Retinal pigment epithelial cell (primary cell): ENCODE measurements around the gene PSMB2.

Experiments used
- DNase-seq: peaks from one replicate; pipeline ENCODE4 v3.0.0-alpha.2; 2010; ENCODE audit warnings: low read depth
- H3K4me3 ChIP-seq: 2 replicates; pipeline ENCODE4 v1.5.1; 2011; ENCODE audit warnings: mild to moderate bottlenecking, low read length, control low read depth, moderate library complexity
- TF ChIP-seq, protein P1 (sequence below): conservative IDR thresholded peaks from 2 replicates; pipeline ENCODE4 v1.5.1; 2011; ENCODE audit warnings: low read depth, low read length, control low read depth, inconsistent platforms

Gene PSMB2

DNA sequence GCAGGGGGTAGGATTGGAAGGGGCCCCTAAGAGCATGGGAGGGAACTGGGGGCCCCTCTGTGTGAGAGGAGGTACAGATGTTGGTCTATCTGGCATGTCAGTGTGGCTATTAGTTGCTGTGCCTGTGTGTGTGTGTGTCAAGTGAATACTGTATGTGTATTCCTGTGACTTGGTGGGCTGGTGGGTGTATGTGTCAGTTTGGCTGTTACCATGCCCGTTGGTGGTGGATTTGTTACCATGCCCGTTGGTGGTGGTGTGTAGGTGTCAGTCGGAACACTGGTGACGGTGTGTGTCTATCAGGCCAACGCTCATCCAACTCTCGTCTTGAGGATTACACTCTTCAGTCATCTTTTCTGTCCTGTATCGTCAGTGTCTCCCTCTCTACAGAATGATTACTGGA lies 45.6 kb downstream of the PSMB2 start:
- no peak overlapping the region for H3K4me3 ChIP-seq
- TF ChIP-seq, protein P1, sequence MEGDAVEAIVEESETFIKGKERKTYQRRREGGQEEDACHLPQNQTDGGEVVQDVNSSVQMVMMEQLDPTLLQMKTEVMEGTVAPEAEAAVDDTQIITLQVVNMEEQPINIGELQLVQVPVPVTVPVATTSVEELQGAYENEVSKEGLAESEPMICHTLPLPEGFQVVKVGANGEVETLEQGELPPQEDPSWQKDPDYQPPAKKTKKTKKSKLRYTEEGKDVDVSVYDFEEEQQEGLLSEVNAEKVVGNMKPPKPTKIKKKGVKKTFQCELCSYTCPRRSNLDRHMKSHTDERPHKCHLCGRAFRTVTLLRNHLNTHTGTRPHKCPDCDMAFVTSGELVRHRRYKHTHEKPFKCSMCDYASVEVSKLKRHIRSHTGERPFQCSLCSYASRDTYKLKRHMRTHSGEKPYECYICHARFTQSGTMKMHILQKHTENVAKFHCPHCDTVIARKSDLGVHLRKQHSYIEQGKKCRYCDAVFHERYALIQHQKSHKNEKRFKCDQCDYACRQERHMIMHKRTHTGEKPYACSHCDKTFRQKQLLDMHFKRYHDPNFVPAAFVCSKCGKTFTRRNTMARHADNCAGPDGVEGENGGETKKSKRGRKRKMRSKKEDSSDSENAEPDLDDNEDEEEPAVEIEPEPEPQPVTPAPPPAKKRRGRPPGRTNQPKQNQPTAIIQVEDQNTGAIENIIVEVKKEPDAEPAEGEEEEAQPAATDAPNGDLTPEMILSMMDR, result no peak
- DNase-seq, result no peak

GRCh38 chr1:35594005-35594760 lies 47.1 kb downstream of the PSMB2 start:
- DNase-seq, result no peak
- TF ChIP-seq, protein P1, result no peak
- H3K4me3 ChIP-seq, result no peak overlapping the region

- H3K4me3 ChIP-seq, result no peak overlapping the region
- TF ChIP-seq, protein P1, result no peak
- no peak for DNase-seq
Measured at GRCh38 chr1:35592991-35593769, 48.1 kb downstream of the PSMB2 start.

DNA sequence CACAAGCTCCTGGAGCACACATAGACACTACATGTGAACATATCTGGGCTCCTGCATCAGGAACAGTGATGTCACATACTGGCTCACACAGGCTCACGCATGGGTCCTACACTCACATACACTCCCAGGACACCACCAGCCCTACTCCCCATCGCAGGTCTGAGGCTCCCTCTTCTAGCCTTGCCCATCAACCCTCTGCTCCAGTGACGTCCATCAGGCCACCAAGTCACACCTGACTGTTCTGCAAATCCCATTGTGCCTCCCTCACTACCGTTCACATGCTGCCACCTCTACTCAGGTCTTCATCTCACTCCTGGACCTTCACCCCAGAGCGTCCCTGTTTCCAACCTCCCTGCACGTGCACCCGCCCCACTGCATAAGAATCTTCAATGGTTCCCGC lies 50.1 kb downstream of the PSMB2 start:
- TF ChIP-seq, protein P1, result no peak
- DNase-seq, result no peak
- no peak overlapping the region for H3K4me3 ChIP-seq

DNA sequence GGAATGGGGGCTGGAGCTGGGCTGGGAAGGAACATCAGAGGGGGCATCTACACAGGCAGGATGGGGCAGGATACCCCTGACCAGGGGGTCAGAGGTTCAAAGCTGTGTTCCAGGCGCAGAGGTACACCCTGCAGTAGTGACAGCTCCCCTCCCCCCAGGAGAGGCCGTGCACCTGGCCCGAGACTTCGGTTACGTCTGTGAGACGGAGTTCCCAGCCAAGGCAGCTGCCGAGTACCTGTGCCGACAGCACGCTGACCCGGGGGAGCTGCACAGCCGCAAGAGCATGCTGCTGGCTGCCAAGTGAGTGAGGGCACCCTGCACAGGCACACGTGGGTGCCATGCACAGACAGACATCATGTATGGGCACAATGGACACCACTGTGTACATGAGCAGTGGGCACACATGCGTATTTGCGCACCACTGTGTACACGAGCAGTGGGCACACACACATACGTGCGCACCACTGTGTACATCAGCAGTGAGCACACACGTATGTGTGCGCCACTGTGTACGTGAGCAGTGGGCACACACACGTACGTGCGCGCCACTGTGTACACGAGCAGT lies 50.8 kb downstream of the PSMB2 start:
- TF ChIP-seq, protein P1, result no peak
- no peak for DNase-seq
- H3K4me3 ChIP-seq, result no peak overlapping the region

GRCh38 chr1:35589516-35590427 lies 51.6 kb downstream of the PSMB2 start:
- no peak overlapping the region for H3K4me3 ChIP-seq
- TF ChIP-seq, protein P1, result no peak
- DNase-seq, result no peak
